ENCODE measurements around the gene STOML1. TPM values are rescaled to one million over a fixed set of nuclear protein-coding genes. Genes with fewer than 3 reads are reported as not detected.

STOML1 gene
- total RNA-seq, 1 donor from 2014 or later = 10.6 TPM

- Mint-ChIP-seq H3K36me3 (ENCODE audit: low read depth) (no peaks in the 10 kb centered on the region), H3K27me3 (peaks cover 4% of the 10 kb centered on the region), H3K9me3 (no peaks in the 10 kb centered on the region), H3K4me3 (no peak overlapping the region), H3K4me1 (peaks cover 8% of the 10 kb centered on the region), H3K27ac (no peak overlapping the region)
- ChIA-PET CTCF (interaction anchor here (0.6 to 2.7 kb wide), 8 partner anchors 13 to 371 kb away, joined by 3 to 18 read pairs (median 3); no protein-coding TSS in a partner anchor), POLR2A (no interaction called here)
- DNase-seq (no peak), ATAC-seq (ENCODE audit: low read depth) (no peak)
- intact Hi-C loops (cut with micrococcal nuclease) = loop anchor here (1.0 kb wide), 1 partner anchor 13 kb away; no protein-coding TSS in a partner anchor
- no peak for TF ChIP-seq CTCF (IDR thresholded peaks at IDR 0.05)
These were observed 40.5 kb downstream of the STOML1 start for GRCh38 chr15:73951601-73952000.

- no peaks in the 10 kb centered on the region for H3K36me3 Mint-ChIP-seq (ENCODE audit: low read depth)
- no peaks in the 10 kb centered on the region for H3K9me3 Mint-ChIP-seq
- ChIA-PET CTCF (interaction anchor here (0.6 to 2.7 kb wide), 9 partner anchors 8 to 371 kb away, joined by 3 to 18 read pairs (median 3); no protein-coding TSS in a partner anchor), POLR2A (no interaction called here)
- ATAC-seq (ENCODE audit: low read depth) (peak; percentile 62), DNase-seq (peak; percentile 45)
- no peak overlapping the region for H3K4me3 Mint-ChIP-seq
- peaks cover 2% of the 10 kb centered on the region for H3K27me3 Mint-ChIP-seq
- peaks cover 11% of the 10 kb centered on the region for H3K4me1 Mint-ChIP-seq
- intact Hi-C loops (cut with micrococcal nuclease) = loop anchor here (1.0 kb wide), 1 partner anchor 13 kb away; no protein-coding TSS in a partner anchor
- no peak for TF ChIP-seq CTCF (IDR thresholded peaks at IDR 0.05)
- H3K27ac Mint-ChIP-seq = no peak overlapping the region
These were observed 41.1 kb downstream of the STOML1 start for GRCh38 chr15:73950831-73951561.

GRCh38 chr15:73950479-73950830, 41.6 kb downstream of the STOML1 start:
- H3K4me3 Mint-ChIP-seq = no peak overlapping the region
- intact Hi-C loops (cut with micrococcal nuclease) = no loop called here
- TF ChIP-seq CTCF (IDR thresholded peaks at IDR 0.05) = no peak
- no peaks in the 10 kb centered on the region for H3K9me3 Mint-ChIP-seq
- CTCF ChIA-PET = interaction anchor here (1.2 to 2.7 kb wide), 5 partner anchors 9 to 358 kb away, joined by 3 to 18 read pairs (median 3); no protein-coding TSS in a partner anchor
- peaks cover 2% of the 10 kb centered on the region for H3K27me3 Mint-ChIP-seq
- no peak overlapping the region for H3K27ac Mint-ChIP-seq
- ATAC-seq (ENCODE audit: low read depth) (no peak), DNase-seq (no peak)
- H3K36me3 Mint-ChIP-seq (ENCODE audit: low read depth) = no peaks in the 10 kb centered on the region
- H3K4me1 Mint-ChIP-seq = peaks cover 13% of the 10 kb centered on the region
- POLR2A ChIA-PET = no interaction called here

- intact Hi-C loops (cut with micrococcal nuclease) = no loop called here
- no peak for TF ChIP-seq CTCF (IDR thresholded peaks at IDR 0.05)
- no peaks in the 10 kb centered on the region for H3K9me3 Mint-ChIP-seq
- H3K27ac Mint-ChIP-seq = no peak overlapping the region
- H3K4me1 Mint-ChIP-seq = peaks cover 13% of the 10 kb centered on the region
- no peaks in the 10 kb centered on the region for H3K36me3 Mint-ChIP-seq (ENCODE audit: low read depth)
- H3K4me3 Mint-ChIP-seq = no peak overlapping the region
- ChIA-PET CTCF (interaction anchor here (0.6 to 2.7 kb wide), 3 partner anchors 14 to 359 kb away, joined by 3 to 10 read pairs (median 3); no protein-coding TSS in a partner anchor), POLR2A (no interaction called here)
- ATAC-seq (ENCODE audit: low read depth) (no peak), DNase-seq (no peak)
- peaks cover 7% of the 10 kb centered on the region for H3K27me3 Mint-ChIP-seq
These were observed 42.6 kb downstream of the STOML1 start for GRCh38 chr15:73949496-73949895.

- Mint-ChIP-seq H3K9me3 (no peaks in the 10 kb centered on the region), H3K4me1 (peaks cover 13% of the 10 kb centered on the region), H3K27me3 (peaks cover 7% of the 10 kb centered on the region), H3K27ac (no peak overlapping the region), H3K36me3 (ENCODE audit: low read depth) (no peaks in the 10 kb centered on the region), H3K4me3 (no peak overlapping the region)
- POLR2A ChIA-PET = no interaction called here
- ATAC-seq (ENCODE audit: low read depth) = no peak
- CTCF ChIA-PET = interaction anchor here (2.7 kb wide), 1 partner anchor 23 kb away, joined by 10 read pairs; no protein-coding TSS in a partner anchor
- no peak for DNase-seq
- intact Hi-C loops (cut with micrococcal nuclease) = no loop called here
- TF ChIP-seq CTCF (IDR thresholded peaks at IDR 0.05) = no peak
These were observed 43.1 kb downstream of the STOML1 start for GRCh38 chr15:73948982-73949381.
